ENCODE data around the gene RNASE7. TPM values are rescaled to one million over a fixed set of nuclear protein-coding genes. Genes with fewer than 3 reads are reported as not detected.
"Not testable (repeated sequence)": the region's sequence is repeated elsewhere in the genome, so short reads cannot be mapped to it uniquely, and the experiment has no call there.

The RNASE7 gene
- total RNA-seq, 4 donors from 2014 or later = 0.55 TPM; not detected in 3

- intact Hi-C loops (cut with DNase I; ENCODE audit: low total_unique reads) = loop anchor here (1.0 to 10.0 kb wide), 3 partner anchors 26 to 426 kb away; partner anchors contain the start of gene RNASE4
- Histone ChIP-seq H3K4me3 (no peak overlapping the region), H3K27ac (peak overlapping the region; percentile 83 to 91 (median 86)), H3K27me3 (no peaks in the 10 kb centered on the region), H3K4me1 (peaks cover 62 to 75% of the 10 kb centered on the region in 2 donors), H3K36me3 (no peaks in the 10 kb centered on the region), H3K9me3 (no peaks in the 10 kb centered on the region)
- ATAC-seq (no peak), DNase-seq (no peak)
- in situ Hi-C loops (cut with MboI; ENCODE audit: low sequenced_read_pairs in 4 of 4) = loop anchor here in 1 of 4 donors (25.0 kb wide), 1 partner anchor 578 kb away; the partner anchor contains the start of genes APEX1, OSGEP, PIP4P1 and PNP
- peak in 2 of 5 experiments; percentile 8 to 12 for TF ChIP-seq CTCF (IDR thresholded peaks at IDR 0.05 in 4 of 5, conservative IDR thresholded peaks at IDR 0.05 in 1 of 5)
- TF ChIP-seq POLR2A (IDR thresholded peaks at IDR 0.05) = no peak
Observed at GRCh38 chr14:21040370-21040925, 1.7 kb upstream of the RNASE7 start.

GRCh38 chr14:21040941-21041340, 1.2 kb upstream of the RNASE7 start:
- DNase-seq, ATAC-seq, H3K4me3 ChIP-seq, H3K36me3 ChIP-seq, H3K27me3 ChIP-seq, H3K9me3 ChIP-seq: not testable (repeated sequence)
- in situ Hi-C loops (cut with MboI; ENCODE audit: low sequenced_read_pairs in 4 of 4) (loop anchor here in 1 of 4 donors (25.0 kb wide), 1 partner anchor 579 kb away; the partner anchor contains the start of genes APEX1, OSGEP, PIP4P1 and PNP), intact Hi-C loops (cut with DNase I; ENCODE audit: low total_unique reads) (loop anchor here (1.0 to 10.0 kb wide), 3 partner anchors 27 to 426 kb away; partner anchors contain the start of gene RNASE4)
- H3K4me1 ChIP-seq = peaks cover 62 to 75% of the 10 kb centered on the region in 2 donors
- H3K27ac ChIP-seq = peak overlapping the region; percentile 78 to 85 (median 83)

GRCh38 chr14:21042918-21043317, 756 bp downstream of the RNASE7 start:
- H3K27me3 ChIP-seq = no peaks in the 10 kb centered on the region
- intact Hi-C loops (cut with DNase I; ENCODE audit: low total_unique reads) (loop anchor here (5.0 to 10.0 kb wide), 2 partner anchors 361 to 428 kb away; partner anchors contain the start of gene RNASE4), in situ Hi-C loops (cut with MboI; ENCODE audit: low sequenced_read_pairs in 4 of 4) (loop anchor here in 1 of 4 donors (25.0 kb wide), 1 partner anchor 581 kb away; the partner anchor contains the start of genes APEX1, OSGEP, PIP4P1 and PNP)
- DNase-seq (no peak), ATAC-seq (no peak)
- no peaks in the 10 kb centered on the region for H3K9me3 ChIP-seq
- peaks cover 65 to 74% of the 10 kb centered on the region in 2 donors for H3K4me1 ChIP-seq
- no peaks in the 10 kb centered on the region for H3K36me3 ChIP-seq
- no peak overlapping the region for H3K4me3 ChIP-seq
- TF ChIP-seq CTCF (IDR thresholded peaks at IDR 0.05 in 4 of 5, conservative IDR thresholded peaks at IDR 0.05 in 1 of 5) = no peak
- no peak for TF ChIP-seq POLR2A (IDR thresholded peaks at IDR 0.05)
- H3K27ac ChIP-seq = peak overlapping the region; percentile 70 to 85 (median 80)

- Histone ChIP-seq H3K27me3 (no peaks in the 10 kb centered on the region), H3K9me3 (no peaks in the 10 kb centered on the region), H3K4me1 (peaks cover 62 to 70% of the 10 kb centered on the region in 2 donors), H3K27ac (peak overlapping the region; percentile 70 to 85 (median 80)), H3K36me3 (no peaks in the 10 kb centered on the region), H3K4me3 (no peak overlapping the region)
- intact Hi-C loops (cut with DNase I; ENCODE audit: low total_unique reads) = loop anchor here (5.0 to 10.0 kb wide), 2 partner anchors 361 to 429 kb away; partner anchors contain the start of gene RNASE4
- ATAC-seq = no peak
- in situ Hi-C loops (cut with MboI; ENCODE audit: low sequenced_read_pairs in 4 of 4) = loop anchor here in 1 of 4 donors (25.0 kb wide), 1 partner anchor 581 kb away; the partner anchor contains the start of genes APEX1, OSGEP, PIP4P1 and PNP
- no peak for DNase-seq
- no peak for TF ChIP-seq CTCF (IDR thresholded peaks at IDR 0.05 in 4 of 5, conservative IDR thresholded peaks at IDR 0.05 in 1 of 5)
- TF ChIP-seq POLR2A (IDR thresholded peaks at IDR 0.05) = no peak
Observed at GRCh38 chr14:21043387-21043973, 1.3 kb downstream of the RNASE7 start.
